Measurements from ENCODE around the gene DDX10. TPM values are rescaled to one million over a fixed set of nuclear protein-coding genes. Genes with fewer than 3 reads are reported as not detected.

Gene DDX10
- total and polyA plus RNA-seq, 2 of the 8 experiments (the other 6 are each of a cell fraction or from before 2014, with no cell fraction given): 49.2 to 52.2 TPM

DNA sequence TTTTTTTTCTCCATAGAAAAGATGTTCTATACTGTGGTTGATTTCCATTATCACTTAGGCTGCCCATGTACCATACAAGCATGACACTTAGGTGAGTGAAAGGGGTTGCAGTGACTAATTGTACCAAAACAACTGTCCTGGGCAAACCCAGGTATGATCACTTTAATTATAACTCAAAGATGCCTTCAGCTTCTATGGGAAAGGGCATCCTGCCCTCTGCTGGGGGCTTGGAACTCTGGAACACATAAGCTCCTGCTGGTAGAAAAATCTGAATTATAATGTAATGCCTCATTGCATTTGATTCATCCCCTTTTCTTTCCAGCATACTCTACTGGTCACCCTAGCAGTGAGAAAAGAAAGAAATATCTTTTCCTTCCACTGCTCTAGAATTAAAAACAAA is 206.3 kb downstream of the DDX10 start:
- peak; percentile 74 for FAIRE-seq
- H3K27ac ChIP-seq (ENCODE audit: low read depth, low read length): no peak overlapping the region

More for the DNA sequence above, 206.3 kb downstream of the DDX10 start:
- Histone ChIP-seq H3K36me3 (ENCODE audit: control insufficient read depth in 2 of 4, insufficient read depth in 4 of 4, low read length in 3 of 4) (no peaks in the 10 kb centered on the region), H3K9me3 (ENCODE audit: insufficient read depth in 2 of 2, low read depth in 1 of 2, low read length in 1 of 2) (no peaks in the 10 kb centered on the region), H3K56ac (replicated peaks; ENCODE audit: insufficient read length, low read depth, low read length) (no peak overlapping the region), H3K27me3 (replicated peaks in 1 of 4; ENCODE audit: control insufficient read depth in 3 of 4, extremely low read depth in 1 of 4, insufficient read depth in 3 of 4, low read length in 3 of 4) (peaks cover 0 to 1% (median 0%) of the 10 kb centered on the region in 4 experiments; a peak in 1 of 7 replicates), H3K14ac (ENCODE audit: insufficient read length) (no peak overlapping the region), H3K79me2 (ENCODE audit: control insufficient read depth in 1 of 2, insufficient read depth in 2 of 2, low read length in 2 of 2) (no peaks in the 10 kb centered on the region), H3K4me3 (ENCODE audit: extremely low read depth in 1 of 4, insufficient read depth in 2 of 4, low read depth in 3 of 4, low read length in 4 of 4) (no peak overlapping the region), H3K23ac (ENCODE audit: insufficient read length) (no peak overlapping the region), H4K20me1 (replicated peaks in 1 of 2; ENCODE audit: control insufficient read depth in 1 of 2, insufficient read depth in 2 of 2, low read length in 2 of 2) (no peaks in the 10 kb centered on the region), H2BK12ac (ENCODE audit: low read depth, low read length) (no peak overlapping the region), H2BK120ac (replicated peaks; ENCODE audit: low read depth, low read length) (no peak overlapping the region), H2AK5ac (ENCODE audit: low read depth, low read length) (no peak overlapping the region), H3K4me2 (ENCODE audit: insufficient read depth in 1 of 2, low read depth in 2 of 2, low read length in 2 of 2) (no peak overlapping the region), H3K23me2 (ENCODE audit: low read depth, low read length) (no peaks in the 10 kb centered on the region; the same call in 1 of the 2 replicates), H2BK15ac (ENCODE audit: low read length) (no peak overlapping the region), H2AFZ (ENCODE audit: low read length) (no peak overlapping the region), H3K9ac (replicated peaks in 1 of 4; ENCODE audit: extremely low read depth in 1 of 4, low read depth in 3 of 4, low read length in 3 of 4) (no peak overlapping the region), H3K79me1 (ENCODE audit: low read depth, low read length) (no peaks in the 10 kb centered on the region), H2BK5ac (ENCODE audit: low read depth, low read length) (no peak overlapping the region), H4K91ac (replicated peaks; ENCODE audit: insufficient read length, low read length) (no peak overlapping the region), H3K4me1 (replicated peaks in 1 of 4; ENCODE audit: control insufficient read depth in 3 of 4, insufficient read depth in 4 of 4, low read length in 3 of 4) (peaks cover 0 to 12% (median 3%) of the 10 kb centered on the region in 4 experiments; a peak in 5 of 7 replicates), H3K18ac (ENCODE audit: extremely low read depth, low read length) (no peak overlapping the region), H4K8ac (ENCODE audit: extremely low read depth, insufficient read depth, low read length) (no peak overlapping the region), H2BK20ac (ENCODE audit: low read length) (no peak overlapping the region), H3K4ac (replicated peaks; ENCODE audit: insufficient read length, low read depth, low read length) (no peak overlapping the region), H4K5ac (ENCODE audit: insufficient read length, low read depth, low read length) (no peak overlapping the region)
- ChIA-PET CTCF (ENCODE audit: partially characterized antibody) (interaction anchor here (0.6 to 2.5 kb wide), 14 partner anchors 9 to 826 kb away, joined by 3 to 31 read pairs (median 4); no protein-coding TSS in a partner anchor), POLR2A (ENCODE audit: partially characterized antibody) (no interaction called here)
- DNase-seq (ENCODE audit: low read depth in 1 of 2, low spot score in 2 of 2): peak in 1 of 2 experiments; percentile 39
- peak; percentile 8 to 62 (median 59) for TF ChIP-seq CTCF (IDR thresholded peaks at IDR 0.05; ENCODE audit: control extremely low read depth in 1 of 3, insufficient read depth in 1 of 3, low read depth in 1 of 3, low read length in 3 of 3)
- TF ChIP-seq RAD21 (IDR thresholded peaks at IDR 0.05 in 1 of 2, conservative IDR thresholded peaks at IDR 0.05 in 1 of 2; ENCODE audit: low read depth in 2 of 2, low read length in 2 of 2): peak; percentile 75 to 78
- TF ChIP-seq, protein P1, sequence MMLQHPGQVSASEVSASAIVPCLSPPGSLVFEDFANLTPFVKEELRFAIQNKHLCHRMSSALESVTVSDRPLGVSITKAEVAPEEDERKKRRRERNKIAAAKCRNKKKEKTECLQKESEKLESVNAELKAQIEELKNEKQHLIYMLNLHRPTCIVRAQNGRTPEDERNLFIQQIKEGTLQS (IDR thresholded peaks at IDR 0.05; ENCODE audit: insufficient read depth, low read depth, low read length): no peak

Measured in H1 (cell line).